ENCODE results near the gene LAMA3.

Gene LAMA3

GRCh38 chr18:23661735-23662308, 27.4 kb upstream of the LAMA3 start:
- Histone ChIP-seq H3K9ac (ENCODE audit: low read depth, low read length) (peak overlapping the region; percentile 42; the same call in 1 of the 2 replicates), H3K4me1 (ENCODE audit: insufficient read depth, low read length) (peaks cover 6% of the 10 kb centered on the region; the same call in 1 of the 2 replicates), H3K9me3 (ENCODE audit: control insufficient read depth, insufficient read depth, low read length) (no peaks in the 10 kb centered on the region), H3K36me3 (ENCODE audit: insufficient read depth, low read length) (no peaks in the 10 kb centered on the region)

GRCh38 chr18:23662309-23663263, 26.7 kb upstream of the LAMA3 start, which contains the start of gene ANKRD29:
ANKRD29 (minus strand) TSS chr18:23662911; CDS start chr18:23662730, 181 bp downstream.
- Histone ChIP-seq H3K9me3 (ENCODE audit: control insufficient read depth, insufficient read depth, low read length) (no peaks in the 10 kb centered on the region), H3K36me3 (ENCODE audit: insufficient read depth, low read length) (no peaks in the 10 kb centered on the region), H3K4me1 (ENCODE audit: insufficient read depth, low read length) (peaks cover 6% of the 10 kb centered on the region; the same call in 1 of the 2 replicates), H3K9ac (ENCODE audit: low read depth, low read length) (peak within 1 kb of the TSS; percentile 42)

DNA sequence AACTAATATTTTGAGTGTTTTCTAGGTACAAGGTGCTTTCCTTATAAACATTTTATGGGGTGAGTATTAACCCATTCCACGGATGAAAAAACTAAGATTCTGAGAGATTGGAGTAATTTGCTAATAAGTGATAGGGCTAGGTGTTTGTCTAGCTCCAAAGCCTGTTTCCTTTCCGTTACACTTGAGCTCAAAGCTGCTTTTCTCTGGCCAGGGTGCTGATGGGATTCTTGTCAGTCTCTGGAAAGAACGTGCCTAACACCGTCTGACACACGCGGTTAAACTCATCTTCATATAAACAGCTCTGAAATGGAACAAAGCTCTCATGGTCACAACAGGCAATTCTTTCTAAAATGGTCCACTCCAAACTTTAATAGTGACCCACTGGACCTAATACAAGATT, 24.6 kb upstream of the LAMA3 start:
- H3K36me3 ChIP-seq (ENCODE audit: insufficient read depth, low read length): no peaks in the 10 kb centered on the region
- peaks cover 6% of the 10 kb centered on the region; the same call in 1 of the 2 replicates for H3K4me1 ChIP-seq (ENCODE audit: insufficient read depth, low read length)
- H3K9ac ChIP-seq (ENCODE audit: low read depth, low read length): no peak overlapping the region
- H3K9me3 ChIP-seq (ENCODE audit: control insufficient read depth, insufficient read depth, low read length): no peaks in the 10 kb centered on the region

DNA sequence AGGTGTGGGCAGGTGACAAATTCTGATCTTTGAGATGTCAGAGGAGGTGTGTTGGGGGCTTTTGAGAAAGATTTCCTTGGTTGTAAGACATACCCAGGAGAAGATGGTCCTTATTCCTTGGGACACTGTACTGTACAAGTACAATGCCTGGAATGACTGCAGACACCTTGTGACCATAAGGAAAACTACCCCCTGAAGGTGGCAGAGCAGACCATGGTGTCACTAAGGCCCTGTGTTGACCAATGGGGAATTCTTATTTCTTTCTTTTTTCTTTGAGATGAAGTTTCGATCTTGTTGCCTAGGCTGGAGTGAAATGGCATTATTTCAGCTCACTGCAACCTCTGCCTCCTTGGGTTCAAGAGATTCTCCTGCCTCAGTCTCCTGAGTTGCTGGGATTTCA, 22.1 kb upstream of the LAMA3 start:
- Histone ChIP-seq H3K9me3 (ENCODE audit: control insufficient read depth, insufficient read depth, low read length) (no peaks in the 10 kb centered on the region), H3K9ac (ENCODE audit: low read depth, low read length) (no peak overlapping the region), H3K4me1 (ENCODE audit: insufficient read depth, low read length) (no peaks in the 10 kb centered on the region), H3K36me3 (ENCODE audit: insufficient read depth, low read length) (no peaks in the 10 kb centered on the region)

- Histone ChIP-seq H3K9ac (ENCODE audit: low read depth, low read length) (no peak overlapping the region), H3K9me3 (ENCODE audit: control insufficient read depth, insufficient read depth, low read length) (no peaks in the 10 kb centered on the region), H3K4me1 (ENCODE audit: insufficient read depth, low read length) (no peaks in the 10 kb centered on the region), H3K36me3 (ENCODE audit: insufficient read depth, low read length) (no peaks in the 10 kb centered on the region)
These were observed 20.5 kb upstream of the LAMA3 start for GRCh38 chr18:23668731-23669130.

GRCh38 chr18:23669202-23669766, 20.0 kb upstream of the LAMA3 start:
- Histone ChIP-seq H3K36me3 (ENCODE audit: insufficient read depth, low read length) (no peaks in the 10 kb centered on the region), H3K4me1 (ENCODE audit: insufficient read depth, low read length) (no peaks in the 10 kb centered on the region), H3K9ac (ENCODE audit: low read depth, low read length) (no peak overlapping the region), H3K9me3 (ENCODE audit: control insufficient read depth, insufficient read depth, low read length) (no peaks in the 10 kb centered on the region)

- no peak overlapping the region for H3K9ac ChIP-seq (ENCODE audit: low read depth, low read length)
- no peaks in the 10 kb centered on the region for H3K9me3 ChIP-seq (ENCODE audit: control insufficient read depth, insufficient read depth, low read length)
- no peaks in the 10 kb centered on the region for H3K4me1 ChIP-seq (ENCODE audit: insufficient read depth, low read length)
- H3K36me3 ChIP-seq (ENCODE audit: insufficient read depth, low read length): no peaks in the 10 kb centered on the region
These were observed 19.3 kb upstream of the LAMA3 start for GRCh38 chr18:23669804-23670405.

DNA sequence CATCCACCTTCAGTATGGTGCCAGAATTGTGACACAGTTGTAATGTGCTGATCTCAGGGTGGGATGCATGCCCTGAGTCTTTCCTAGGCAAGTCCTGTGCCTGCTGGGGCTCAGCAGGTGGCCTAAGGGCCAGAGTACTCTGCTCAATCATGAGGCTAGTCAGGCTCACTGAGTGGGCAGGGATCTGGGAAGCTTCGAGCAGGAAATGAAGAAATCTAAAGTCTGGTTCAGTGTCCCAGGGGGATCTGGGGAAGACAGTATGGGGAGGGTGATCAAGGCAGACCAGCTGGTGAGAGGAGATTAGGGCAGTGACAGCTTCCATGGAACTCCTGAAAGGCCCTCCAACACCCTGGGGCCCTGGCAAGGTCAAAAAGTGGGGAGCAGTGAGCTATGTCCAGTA, 17.7 kb upstream of the LAMA3 start:
- Histone ChIP-seq H3K4me1 (ENCODE audit: insufficient read depth, low read length) (no peaks in the 10 kb centered on the region), H3K9ac (ENCODE audit: low read depth, low read length) (no peak overlapping the region), H3K36me3 (ENCODE audit: insufficient read depth, low read length) (no peaks in the 10 kb centered on the region), H3K9me3 (ENCODE audit: control insufficient read depth, insufficient read depth, low read length) (no peaks in the 10 kb centered on the region)

- H3K9me3 ChIP-seq (ENCODE audit: control insufficient read depth, insufficient read depth, low read length): no peaks in the 10 kb centered on the region
- H3K4me1 ChIP-seq (ENCODE audit: insufficient read depth, low read length): no peaks in the 10 kb centered on the region
- no peaks in the 10 kb centered on the region for H3K36me3 ChIP-seq (ENCODE audit: insufficient read depth, low read length)
- H3K9ac ChIP-seq (ENCODE audit: low read depth, low read length): no peak overlapping the region
These were observed 15.5 kb upstream of the LAMA3 start for GRCh38 chr18:23673725-23674124.

DNA sequence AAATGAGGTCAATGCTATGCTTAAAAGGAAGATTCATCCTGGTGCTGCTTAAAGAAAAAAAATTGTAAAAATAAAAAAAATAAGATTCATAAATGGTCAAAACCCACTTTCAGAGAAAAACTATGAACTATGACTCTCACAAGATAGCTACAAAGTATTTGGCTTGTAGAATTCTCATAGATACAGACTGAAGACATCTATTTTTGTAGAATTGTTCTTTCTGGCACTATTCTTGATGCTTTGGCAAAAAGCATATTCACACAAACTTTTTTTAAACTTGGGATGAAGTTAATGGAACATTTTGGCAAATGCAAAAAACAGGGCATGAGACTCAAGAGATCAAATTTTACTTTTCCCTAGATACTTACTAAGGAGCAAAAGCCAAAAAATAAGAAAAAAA, 14.0 kb upstream of the LAMA3 start:
- no peak overlapping the region for H3K9ac ChIP-seq (ENCODE audit: low read depth, low read length)
- H3K4me1 ChIP-seq (ENCODE audit: insufficient read depth, low read length): no peaks in the 10 kb centered on the region
- H3K9me3 ChIP-seq (ENCODE audit: control insufficient read depth, insufficient read depth, low read length): no peaks in the 10 kb centered on the region
- H3K36me3 ChIP-seq (ENCODE audit: insufficient read depth, low read length): no peaks in the 10 kb centered on the region

DNA sequence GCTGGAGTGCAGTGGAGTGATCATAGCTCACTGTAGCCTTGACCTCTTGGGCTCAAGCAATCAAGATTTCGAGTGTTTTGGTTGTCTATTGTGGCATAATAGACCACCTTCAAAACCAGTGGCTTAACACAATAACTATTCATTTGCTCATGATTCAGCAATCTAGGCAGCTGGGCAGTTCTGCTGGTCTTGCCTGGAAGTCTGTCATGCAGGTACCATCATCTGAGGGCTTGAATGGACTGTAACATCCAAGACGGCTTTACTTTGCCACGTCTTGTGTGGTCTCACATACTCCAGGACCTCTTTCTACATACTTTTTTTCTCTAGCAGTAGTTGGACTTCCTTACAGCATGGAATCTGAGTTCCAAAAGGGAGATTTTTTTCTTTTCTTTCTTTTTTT, 13.4 kb upstream of the LAMA3 start:
- H3K4me1 ChIP-seq (ENCODE audit: insufficient read depth, low read length): no peaks in the 10 kb centered on the region
- no peaks in the 10 kb centered on the region for H3K9me3 ChIP-seq (ENCODE audit: control insufficient read depth, insufficient read depth, low read length)
- no peak overlapping the region for H3K9ac ChIP-seq (ENCODE audit: low read depth, low read length)

GRCh38 chr18:23682045-23682444, 7.2 kb upstream of the LAMA3 start:
- no peaks in the 10 kb centered on the region for H3K4me1 ChIP-seq (ENCODE audit: insufficient read depth, low read length)
- H3K9me3 ChIP-seq (ENCODE audit: control insufficient read depth, insufficient read depth, low read length): no peaks in the 10 kb centered on the region
- H3K36me3 ChIP-seq (ENCODE audit: insufficient read depth, low read length): no peaks in the 10 kb centered on the region
- H3K9ac ChIP-seq (ENCODE audit: low read depth, low read length): no peak overlapping the region

More for the DNA sequence above, 13.4 kb upstream of the LAMA3 start:
- no peaks in the 10 kb centered on the region for H3K36me3 ChIP-seq (ENCODE audit: insufficient read depth, low read length)

DNA sequence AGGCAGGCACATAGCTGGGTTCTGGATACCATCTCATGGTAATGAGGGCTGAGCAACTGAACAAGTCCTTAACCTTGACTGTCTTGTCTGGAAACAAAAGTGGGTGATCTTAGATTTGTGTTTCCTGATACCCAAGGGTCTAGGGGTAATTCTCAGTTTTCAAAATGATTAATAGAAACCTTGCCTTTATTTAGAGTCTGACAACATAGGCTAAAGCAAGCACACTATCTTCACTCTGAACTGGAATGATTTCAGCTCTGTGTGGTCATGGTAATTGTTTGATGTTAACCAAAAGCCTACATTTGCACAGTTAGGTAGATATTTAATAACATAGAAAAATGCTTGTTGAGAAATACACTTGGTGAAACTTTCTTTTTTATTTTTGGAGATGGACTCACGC, 6.8 kb upstream of the LAMA3 start:
- no peaks in the 10 kb centered on the region for H3K4me1 ChIP-seq (ENCODE audit: insufficient read depth, low read length)
- H3K9ac ChIP-seq (ENCODE audit: low read depth, low read length): no peak overlapping the region
- H3K9me3 ChIP-seq (ENCODE audit: control insufficient read depth, insufficient read depth, low read length): no peaks in the 10 kb centered on the region
- H3K36me3 ChIP-seq (ENCODE audit: insufficient read depth, low read length): no peaks in the 10 kb centered on the region

- Histone ChIP-seq H3K36me3 (ENCODE audit: insufficient read depth, low read length) (no peaks in the 10 kb centered on the region), H3K9ac (ENCODE audit: low read depth, low read length) (no peak overlapping the region), H3K9me3 (ENCODE audit: control insufficient read depth, insufficient read depth, low read length) (no peaks in the 10 kb centered on the region), H3K4me1 (ENCODE audit: insufficient read depth, low read length) (no peaks in the 10 kb centered on the region)
These were observed 6.1 kb upstream of the LAMA3 start for GRCh38 chr18:23683155-23683554.
